ENCODE results near the gene CMTM8. TPM values are rescaled to one million over a fixed set of nuclear protein-coding genes. Genes with fewer than 3 reads are reported as not detected.

CMTM8 gene
- total and polyA plus RNA-seq, 4 donors: 0.63 to 6.8 (median 2.3) TPM

- WGBS, 2 donors: 92 to 97% methylated on average over 1 of the region's 1 CpG
- intact Hi-C loops (cut with DNase I): no loop called here
- ATAC-seq (ENCODE audit: low FRiP score): no peak
- no peaks in the 10 kb centered on the region for H3K9me3 ChIP-seq (ENCODE audit: control insufficient read depth, low read length)
- no peaks in the 10 kb centered on the region for H3K36me3 ChIP-seq (ENCODE audit: control insufficient read depth in 1 of 2, insufficient read depth in 2 of 2, low read length in 1 of 2)
- no peaks in the 10 kb centered on the region for H3K27me3 ChIP-seq (ENCODE audit: control insufficient read depth in 1 of 2, insufficient read depth in 2 of 2, low read length in 1 of 2)
- H3K4me3 ChIP-seq (ENCODE audit: low read length in 2 of 2): no peak overlapping the region
- no peak overlapping the region for H3K27ac ChIP-seq (ENCODE audit: low read depth in 1 of 2, low read length in 2 of 2)
- DNase-seq: no peak
- H3K4me1 ChIP-seq (ENCODE audit: control insufficient read depth in 1 of 2, insufficient read depth in 2 of 2, low read length in 2 of 2): no peaks in the 10 kb centered on the region
Measured at GRCh38 chr3:32322311-32322710, 83.8 kb downstream of the CMTM8 start.

- intact Hi-C loops (cut with DNase I): no loop called here
- Histone ChIP-seq H3K36me3 (ENCODE audit: control insufficient read depth in 1 of 2, insufficient read depth in 2 of 2, low read length in 1 of 2) (no peaks in the 10 kb centered on the region), H3K9me3 (ENCODE audit: control insufficient read depth, low read length) (no peaks in the 10 kb centered on the region), H3K4me1 (ENCODE audit: control insufficient read depth in 1 of 2, insufficient read depth in 2 of 2, low read length in 2 of 2) (no peaks in the 10 kb centered on the region), H3K4me3 (ENCODE audit: low read length in 2 of 2) (no peak overlapping the region), H3K27me3 (ENCODE audit: control insufficient read depth in 1 of 2, insufficient read depth in 2 of 2, low read length in 1 of 2) (no peaks in the 10 kb centered on the region), H3K27ac (ENCODE audit: low read depth in 1 of 2, low read length in 2 of 2) (no peak overlapping the region)
- ATAC-seq (ENCODE audit: low FRiP score) (no peak), DNase-seq (no peak)
- whole genome bisulfite sequencing, 2 donors: 53 to 56% methylated on average over 4 of the region's 4 CpGs
Measured at GRCh38 chr3:32323604-32324003, 85.1 kb downstream of the CMTM8 start.

GRCh38 chr3:32325201-32325600 is 86.7 kb downstream of the CMTM8 start:
- no peak for DNase-seq
- intact Hi-C loops (cut with DNase I): no loop called here
- no peak overlapping the region for H3K27ac ChIP-seq (ENCODE audit: low read depth in 1 of 2, low read length in 2 of 2)
- no peaks in the 10 kb centered on the region for H3K27me3 ChIP-seq (ENCODE audit: control insufficient read depth in 1 of 2, insufficient read depth in 2 of 2, low read length in 1 of 2)
- H3K36me3 ChIP-seq (ENCODE audit: control insufficient read depth in 1 of 2, insufficient read depth in 2 of 2, low read length in 1 of 2): no peaks in the 10 kb centered on the region
- no peak for ATAC-seq (ENCODE audit: low FRiP score)
- no peak overlapping the region for H3K4me3 ChIP-seq (ENCODE audit: low read length in 2 of 2)
- no peaks in the 10 kb centered on the region for H3K4me1 ChIP-seq (ENCODE audit: control insufficient read depth in 1 of 2, insufficient read depth in 2 of 2, low read length in 2 of 2)
- 91% methylated on average over 4 of the region's 4 CpGs for WGBS, 2 donors
- no peaks in the 10 kb centered on the region for H3K9me3 ChIP-seq (ENCODE audit: control insufficient read depth, low read length)

GRCh38 chr3:32325927-32326326 is 87.4 kb downstream of the CMTM8 start:
- no peak for DNase-seq
- H3K4me3 ChIP-seq (ENCODE audit: low read length in 2 of 2): no peak overlapping the region
- H3K27me3 ChIP-seq (ENCODE audit: control insufficient read depth in 1 of 2, insufficient read depth in 2 of 2, low read length in 1 of 2): no peaks in the 10 kb centered on the region
- intact Hi-C loops (cut with DNase I): no loop called here
- H3K4me1 ChIP-seq (ENCODE audit: control insufficient read depth in 1 of 2, insufficient read depth in 2 of 2, low read length in 2 of 2): no peaks in the 10 kb centered on the region
- WGBS, 2 donors: 59 to 63% methylated on average over 3 of the region's 3 CpGs
- no peaks in the 10 kb centered on the region for H3K36me3 ChIP-seq (ENCODE audit: control insufficient read depth in 1 of 2, insufficient read depth in 2 of 2, low read length in 1 of 2)
- ATAC-seq (ENCODE audit: low FRiP score): no peak
- H3K27ac ChIP-seq (ENCODE audit: low read depth in 1 of 2, low read length in 2 of 2): no peak overlapping the region
- H3K9me3 ChIP-seq (ENCODE audit: control insufficient read depth, low read length): no peaks in the 10 kb centered on the region

- DNase-seq (no peak), ATAC-seq (ENCODE audit: low FRiP score) (no peak)
- WGBS, 2 donors: 71 to 76% methylated on average over 2 of the region's 2 CpGs
- Histone ChIP-seq H3K36me3 (ENCODE audit: control insufficient read depth in 1 of 2, insufficient read depth in 2 of 2, low read length in 1 of 2) (no peaks in the 10 kb centered on the region), H3K9me3 (ENCODE audit: control insufficient read depth, low read length) (no peaks in the 10 kb centered on the region), H3K4me1 (ENCODE audit: control insufficient read depth in 1 of 2, insufficient read depth in 2 of 2, low read length in 2 of 2) (no peaks in the 10 kb centered on the region), H3K4me3 (ENCODE audit: low read length in 2 of 2) (no peak overlapping the region), H3K27ac (ENCODE audit: low read depth in 1 of 2, low read length in 2 of 2) (no peak overlapping the region), H3K27me3 (ENCODE audit: control insufficient read depth in 1 of 2, insufficient read depth in 2 of 2, low read length in 1 of 2) (no peaks in the 10 kb centered on the region)
- intact Hi-C loops (cut with DNase I): no loop called here
Measured at GRCh38 chr3:32326795-32327194, 88.3 kb downstream of the CMTM8 start.

- Histone ChIP-seq H3K4me1 (ENCODE audit: control insufficient read depth in 1 of 2, insufficient read depth in 2 of 2, low read length in 2 of 2) (no peaks in the 10 kb centered on the region), H3K36me3 (ENCODE audit: control insufficient read depth in 1 of 2, insufficient read depth in 2 of 2, low read length in 1 of 2) (no peaks in the 10 kb centered on the region), H3K9me3 (ENCODE audit: control insufficient read depth, low read length) (no peaks in the 10 kb centered on the region), H3K27me3 (ENCODE audit: control insufficient read depth in 1 of 2, insufficient read depth in 2 of 2, low read length in 1 of 2) (no peaks in the 10 kb centered on the region), H3K4me3 (ENCODE audit: low read length in 2 of 2) (no peak overlapping the region), H3K27ac (ENCODE audit: low read depth in 1 of 2, low read length in 2 of 2) (no peak overlapping the region)
- DNase-seq (no peak), ATAC-seq (ENCODE audit: low FRiP score) (no peak)
- intact Hi-C loops (cut with DNase I): no loop called here
- 70 to 81% methylated on average over 4 of the region's 4 CpGs for WGBS, 2 donors
Measured at GRCh38 chr3:32334675-32335074, 96.2 kb downstream of the CMTM8 start.

- ATAC-seq (ENCODE audit: low FRiP score) (no peak), DNase-seq (no peak)
- no peaks in the 10 kb centered on the region for H3K9me3 ChIP-seq (ENCODE audit: control insufficient read depth, low read length)
- no peaks in the 10 kb centered on the region for H3K4me1 ChIP-seq (ENCODE audit: control insufficient read depth in 1 of 2, insufficient read depth in 2 of 2, low read length in 2 of 2)
- WGBS, 2 donors: 90 to 93% methylated on average over 13 of the region's 13 CpGs
- H3K36me3 ChIP-seq (ENCODE audit: control insufficient read depth in 1 of 2, insufficient read depth in 2 of 2, low read length in 1 of 2): no peaks in the 10 kb centered on the region
- no peak overlapping the region for H3K4me3 ChIP-seq (ENCODE audit: low read length in 2 of 2)
- no peak overlapping the region for H3K27ac ChIP-seq (ENCODE audit: low read depth in 1 of 2, low read length in 2 of 2)
- intact Hi-C loops (cut with DNase I): no loop called here
- no peaks in the 10 kb centered on the region for H3K27me3 ChIP-seq (ENCODE audit: control insufficient read depth in 1 of 2, insufficient read depth in 2 of 2, low read length in 1 of 2)
Measured at GRCh38 chr3:32335365-32336112, 97.1 kb downstream of the CMTM8 start.

GRCh38 chr3:32336113-32336498 is 97.6 kb downstream of the CMTM8 start:
- no peaks in the 10 kb centered on the region for H3K27me3 ChIP-seq (ENCODE audit: control insufficient read depth in 1 of 2, insufficient read depth in 2 of 2, low read length in 1 of 2)
- no peak overlapping the region for H3K27ac ChIP-seq (ENCODE audit: low read depth in 1 of 2, low read length in 2 of 2)
- WGBS, 2 donors: 46 to 47% methylated on average over 2 of the region's 2 CpGs
- H3K36me3 ChIP-seq (ENCODE audit: control insufficient read depth in 1 of 2, insufficient read depth in 2 of 2, low read length in 1 of 2): no peaks in the 10 kb centered on the region
- H3K9me3 ChIP-seq (ENCODE audit: control insufficient read depth, low read length): no peaks in the 10 kb centered on the region
- intact Hi-C loops (cut with DNase I): no loop called here
- H3K4me1 ChIP-seq (ENCODE audit: control insufficient read depth in 1 of 2, insufficient read depth in 2 of 2, low read length in 2 of 2): no peaks in the 10 kb centered on the region
- H3K4me3 ChIP-seq (ENCODE audit: low read length in 2 of 2): no peak overlapping the region
- ATAC-seq (ENCODE audit: low FRiP score) (no peak), DNase-seq (no peak)

- intact Hi-C loops (cut with DNase I): no loop called here
- DNase-seq: no peak
Measured at GRCh38 chr3:32337505-32337904, 99.0 kb downstream of the CMTM8 start.

More at GRCh38 chr3:32337505-32337904, 99.0 kb downstream of the CMTM8 start:
- H3K9me3 ChIP-seq (ENCODE audit: control insufficient read depth, low read length): no peaks in the 10 kb centered on the region
- H3K4me3 ChIP-seq (ENCODE audit: low read length in 2 of 2): no peak overlapping the region
- no peak overlapping the region for H3K27ac ChIP-seq (ENCODE audit: low read depth in 1 of 2, low read length in 2 of 2)
- H3K27me3 ChIP-seq (ENCODE audit: control insufficient read depth in 1 of 2, insufficient read depth in 2 of 2, low read length in 1 of 2): no peaks in the 10 kb centered on the region
- no peaks in the 10 kb centered on the region for H3K4me1 ChIP-seq (ENCODE audit: control insufficient read depth in 1 of 2, insufficient read depth in 2 of 2, low read length in 2 of 2)
- no peak for ATAC-seq (ENCODE audit: low FRiP score)
- no peaks in the 10 kb centered on the region for H3K36me3 ChIP-seq (ENCODE audit: control insufficient read depth in 1 of 2, insufficient read depth in 2 of 2, low read length in 1 of 2)

All from aorta (tissue), 5 donors.